Anterior cingulate cortex (tissue), 58 donors: Measurements from ENCODE around the gene MS4A8.
"Not testable (repeated sequence)": the region's sequence is repeated elsewhere in the genome, so short reads cannot be mapped to it uniquely, and the experiment has no call there.

ENCODE experiments used
- DNase-seq, 58 donors: peaks; one replicate each; lab custom pipeline; 2025; lab: John Stamatoyannopoulos, UW

The MS4A8 gene

GRCh38 chr11:60720460-60720859 is 21.0 kb downstream of the MS4A8 start:
- DNase-seq, result no peak

- no peak for DNase-seq
Observed at GRCh38 chr11:60724420-60724819, 25.0 kb downstream of the MS4A8 start, which contains the start of gene MS4A18. TSS of gene MS4A18 (plus strand) at chr11:60724720.

- peak in 1 of 58 donors; percentile 26 for DNase-seq
Observed at GRCh38 chr11:60725592-60725991, 26.2 kb downstream of the MS4A8 start.

- DNase-seq, result no peak
Observed at GRCh38 chr11:60731586-60731985, 32.2 kb downstream of the MS4A8 start.

- DNase-seq, result no peak
Observed at GRCh38 chr11:60734279-60734678, 34.9 kb downstream of the MS4A8 start.

- DNase-seq, result no peak
Observed at GRCh38 chr11:60739114-60739513, 39.7 kb downstream of the MS4A8 start.

- no peak for DNase-seq
Observed at GRCh38 chr11:60740573-60740972, 41.2 kb downstream of the MS4A8 start.

GRCh38 chr11:60741421-60741820 is 42.0 kb downstream of the MS4A8 start:
- no peak for DNase-seq

GRCh38 chr11:60743058-60743457 is 43.6 kb downstream of the MS4A8 start:
- no peak for DNase-seq

- no peak for DNase-seq
Observed at GRCh38 chr11:60744114-60744513, 44.7 kb downstream of the MS4A8 start.

- no peak for DNase-seq
Observed at GRCh38 chr11:60747359-60747873, 48.0 kb downstream of the MS4A8 start.

- no peak for DNase-seq
Observed at GRCh38 chr11:60748225-60748624, 48.8 kb downstream of the MS4A8 start.

GRCh38 chr11:60748821-60749220 is 49.4 kb downstream of the MS4A8 start:
- no peak for DNase-seq

GRCh38 chr11:60750911-60751310 is 51.5 kb downstream of the MS4A8 start:
- no peak for DNase-seq

GRCh38 chr11:60753309-60753708 is 53.9 kb downstream of the MS4A8 start:
- DNase-seq, result no peak

GRCh38 chr11:60754887-60755286 is 55.5 kb downstream of the MS4A8 start:
- DNase-seq, result no peak

- DNase-seq, result no peak
Observed at GRCh38 chr11:60756307-60757032, 57.1 kb downstream of the MS4A8 start, which contains the start of gene MS4A15. TSS of gene MS4A15 (plus strand) at chr11:60756867. CDS start at chr11:60763734, 6,867 bp downstream.

- no peak for DNase-seq
Observed at GRCh38 chr11:60757231-60757800, 57.9 kb downstream of the MS4A8 start.

GRCh38 chr11:60758671-60759070 is 59.3 kb downstream of the MS4A8 start:
- not testable (repeated sequence) for DNase-seq

GRCh38 chr11:60759438-60760225 is 60.2 kb downstream of the MS4A8 start:
- DNase-seq, result not testable (repeated sequence)
